NCI-H2081 (cell line): ENCODE measurements around the gene CLCNKA.

Experiments
- DNase-seq, 2 experiments: peaks; one replicate each; lab custom pipeline; 2025; lab: John Stamatoyannopoulos, UW

Gene CLCNKA

DNA sequence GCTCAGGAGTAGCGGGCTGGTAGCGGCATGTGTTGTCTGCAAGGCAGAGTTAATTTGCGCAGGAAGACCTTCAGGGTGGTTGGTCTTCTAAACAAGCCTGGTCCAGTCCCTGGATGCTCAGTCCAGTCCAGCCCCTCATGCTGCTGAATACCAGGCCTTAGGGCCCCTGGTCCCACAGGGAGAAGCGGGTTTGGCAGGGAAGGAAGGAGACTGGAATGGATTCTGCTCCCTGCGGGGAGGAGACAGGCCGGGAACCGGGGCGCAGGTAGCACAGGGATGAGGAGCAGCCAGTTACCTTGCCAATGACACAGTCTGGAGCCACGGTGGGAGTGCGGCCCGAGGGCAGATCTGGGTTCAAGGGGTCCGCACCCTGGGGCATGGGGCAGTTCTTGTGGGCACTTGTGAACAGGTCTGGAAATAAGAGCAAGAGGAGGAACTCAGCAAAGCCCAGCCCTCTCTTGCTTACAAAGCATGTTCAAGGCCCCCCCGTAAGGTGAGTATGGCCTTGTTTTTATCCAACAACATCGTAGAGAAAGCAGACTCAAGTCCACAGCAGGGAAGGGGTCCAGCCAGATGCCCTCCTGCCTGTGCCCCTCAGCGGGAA is 41.5 kb downstream of the CLCNKA start:
- no peak for DNase-seq

DNA sequence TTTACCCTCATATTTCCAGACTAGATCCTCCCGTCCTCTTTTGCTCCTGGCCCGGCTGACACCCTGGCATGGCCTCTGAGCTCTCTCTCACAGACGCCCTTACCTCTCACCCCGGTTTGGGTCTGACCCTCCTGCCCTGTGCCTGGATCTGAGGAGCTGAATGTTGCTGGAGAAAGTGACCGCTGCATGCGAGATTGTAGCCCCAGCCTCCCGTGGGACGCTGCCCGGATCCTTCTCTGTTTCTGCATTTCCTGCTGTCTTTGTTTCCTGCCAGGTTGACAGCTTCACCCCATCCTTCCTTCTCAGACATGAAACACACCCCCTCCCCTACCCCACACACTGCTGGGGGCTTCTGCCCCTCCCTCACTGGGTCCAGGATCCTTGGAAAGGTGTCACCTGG is 42.1 kb downstream of the CLCNKA start:
- no peak for DNase-seq

DNA sequence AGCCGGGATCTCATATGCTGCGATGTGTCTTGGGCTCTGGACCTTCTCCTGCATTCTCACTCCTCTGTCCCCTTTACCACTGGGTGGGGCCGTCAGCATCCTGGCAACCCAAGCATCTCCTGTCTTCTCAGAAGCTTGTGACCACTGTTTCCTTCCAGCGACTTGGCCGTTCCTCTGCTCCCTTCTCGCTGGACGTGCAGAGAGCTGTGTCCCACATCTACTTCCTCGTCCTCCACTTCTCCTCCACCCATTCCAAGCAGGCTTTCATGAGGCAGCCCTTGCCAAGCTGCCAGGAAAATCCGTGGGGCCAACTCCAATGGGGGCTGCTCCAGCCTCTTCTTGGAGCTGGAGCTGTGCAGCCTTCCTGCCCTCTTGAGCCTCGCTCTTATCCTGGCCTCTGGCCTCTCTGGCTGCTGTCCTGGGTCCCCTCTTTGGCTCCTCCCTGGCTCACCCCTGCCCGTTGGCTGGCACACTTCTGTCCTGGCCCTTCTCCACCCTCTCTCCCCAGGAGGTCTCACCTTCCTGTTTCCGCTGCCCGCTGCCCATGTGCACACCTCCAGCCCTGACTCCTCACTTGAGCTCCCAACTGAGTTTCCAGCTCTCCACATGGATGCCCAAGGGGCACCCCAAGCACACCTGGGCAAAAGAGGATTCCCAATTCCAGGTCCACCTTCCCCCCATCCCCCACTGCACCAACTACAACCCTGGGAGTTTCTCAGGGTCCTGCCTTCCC is 42.9 kb downstream of the CLCNKA start:
- no peak for DNase-seq

DNA sequence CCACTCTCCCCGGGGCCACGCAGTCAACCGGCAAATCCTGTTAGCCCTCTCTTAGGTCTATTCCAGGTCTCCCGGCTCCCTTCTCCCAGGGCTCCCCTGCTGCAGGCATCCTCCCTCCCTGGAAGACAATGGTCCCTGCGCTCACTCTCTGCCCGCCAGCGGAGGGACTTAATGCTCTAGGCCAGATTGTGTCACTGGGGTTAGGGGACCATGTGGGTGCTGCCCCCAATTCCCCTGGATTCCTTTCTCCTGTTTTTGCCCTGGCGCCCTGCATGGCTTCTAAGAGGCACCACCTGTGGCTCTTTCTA is 43.4 kb downstream of the CLCNKA start:
- no peak for DNase-seq

DNA sequence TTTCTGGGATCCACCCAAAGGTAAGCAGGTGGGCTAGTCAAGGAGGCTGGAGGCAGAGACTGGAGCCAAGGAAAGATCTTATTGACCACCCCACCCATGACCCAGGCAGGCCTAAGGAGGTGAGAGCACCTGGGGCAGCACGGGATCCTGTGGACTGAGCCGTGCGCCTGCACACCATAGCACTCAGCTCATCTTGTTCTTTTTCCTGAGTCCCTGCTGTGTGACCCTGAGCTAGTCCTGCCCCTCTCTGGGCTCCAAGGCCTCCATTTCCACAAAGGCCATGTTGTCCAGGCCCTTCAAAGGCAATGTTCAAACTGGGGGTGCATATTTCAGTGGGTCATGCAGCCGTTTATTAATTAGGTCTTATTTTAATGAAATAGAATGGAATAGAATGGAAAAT is 44.4 kb downstream of the CLCNKA start:
- DNase-seq, result no peak

DNA sequence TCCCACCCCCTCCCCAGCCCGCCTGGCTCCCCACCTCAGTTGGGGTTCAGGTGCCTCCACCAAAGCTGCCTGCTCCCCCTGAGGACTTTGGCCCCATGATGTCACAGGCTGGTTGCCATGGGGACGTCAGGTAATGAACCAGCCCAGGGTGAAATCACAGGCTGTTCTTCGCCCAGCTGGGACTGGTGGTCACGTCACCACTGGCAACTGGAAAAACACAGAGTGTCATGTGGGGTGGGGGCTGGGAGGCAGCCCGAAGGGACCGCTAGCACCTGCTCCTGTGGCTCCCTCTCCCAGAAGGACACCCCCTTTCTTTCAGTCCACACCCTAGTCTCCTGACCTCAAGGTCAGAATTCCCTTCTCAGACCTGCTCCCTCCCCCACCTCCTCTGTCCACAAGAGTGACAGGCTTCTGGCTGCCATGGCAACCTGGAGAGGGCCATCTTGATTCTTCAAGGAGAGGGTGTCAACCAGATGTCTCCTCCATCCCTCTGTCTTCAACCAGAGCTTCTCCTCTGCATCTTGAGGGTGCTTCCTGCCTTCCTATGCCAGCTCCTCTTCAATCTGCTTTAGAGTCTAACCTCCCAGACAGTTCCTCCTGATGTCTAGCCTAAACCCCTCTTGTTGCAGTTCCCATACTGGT is 45.4 kb downstream of the CLCNKA start:
- peak in 1 of 2 experiments; percentile 22 for DNase-seq

DNA sequence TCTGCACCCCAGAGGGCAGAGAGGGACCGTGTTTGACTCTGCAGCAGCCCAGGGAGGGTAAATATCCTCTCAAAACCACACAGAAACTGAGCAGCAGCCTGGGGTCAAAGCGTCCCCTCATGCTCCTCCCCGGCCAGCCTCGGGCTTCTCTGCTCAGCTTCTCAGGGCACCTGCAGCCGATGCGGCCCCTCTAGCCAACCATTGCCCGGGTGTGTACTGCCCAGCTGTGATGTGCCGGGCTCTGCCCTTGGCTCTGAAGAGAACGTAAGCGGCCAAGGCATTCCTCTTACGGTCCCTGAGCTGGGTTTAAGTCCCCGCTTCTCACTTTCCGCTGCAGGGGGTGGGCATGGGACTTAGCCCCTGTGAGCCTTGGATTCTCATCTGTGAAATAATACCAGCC is 46.1 kb downstream of the CLCNKA start:
- no peak for DNase-seq

DNA sequence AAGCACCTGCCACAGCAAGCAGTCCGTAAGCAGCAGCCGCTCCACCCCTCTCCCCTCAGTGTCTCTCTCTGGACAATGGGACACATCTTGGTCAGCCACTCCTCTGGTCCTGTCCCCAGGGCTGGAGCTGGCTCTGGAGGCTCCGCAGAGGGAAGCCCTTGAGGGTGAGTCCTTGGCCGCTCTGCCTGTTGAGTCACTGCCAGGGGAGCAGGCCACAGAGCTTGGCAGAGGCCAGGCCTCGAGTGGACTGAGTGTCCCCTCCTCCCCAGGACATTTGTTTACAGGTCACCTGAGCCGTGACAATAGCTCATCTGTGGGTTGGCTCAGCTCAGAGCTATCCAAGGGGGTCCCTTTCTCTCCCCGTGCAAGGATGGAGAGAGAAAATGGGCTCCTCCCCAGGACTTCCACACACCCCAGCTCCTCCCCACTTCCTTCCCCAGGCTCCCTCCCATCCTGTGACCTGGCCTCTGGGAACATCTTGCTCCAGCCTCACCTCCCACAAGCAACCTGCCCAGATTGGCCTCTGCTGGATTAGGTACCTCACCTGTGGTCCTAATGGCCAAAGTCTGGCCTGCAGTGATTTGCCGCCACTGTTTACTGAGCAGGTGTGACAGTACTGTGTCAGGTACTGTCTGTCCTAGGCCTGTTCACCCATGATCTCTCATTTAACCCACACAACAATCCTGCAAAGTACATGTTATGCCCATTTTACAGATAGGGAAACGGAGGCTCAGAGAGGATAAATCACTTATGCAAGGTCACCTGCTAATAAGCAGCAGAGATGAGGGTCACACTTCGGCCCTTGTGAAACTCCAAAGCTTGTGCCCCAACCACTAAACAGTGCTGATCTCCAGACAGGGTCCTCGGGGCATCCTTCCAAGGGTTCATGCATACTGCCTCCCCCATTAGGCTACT is 46.8 kb downstream of the CLCNKA start:
- DNase-seq, result no peak

DNA sequence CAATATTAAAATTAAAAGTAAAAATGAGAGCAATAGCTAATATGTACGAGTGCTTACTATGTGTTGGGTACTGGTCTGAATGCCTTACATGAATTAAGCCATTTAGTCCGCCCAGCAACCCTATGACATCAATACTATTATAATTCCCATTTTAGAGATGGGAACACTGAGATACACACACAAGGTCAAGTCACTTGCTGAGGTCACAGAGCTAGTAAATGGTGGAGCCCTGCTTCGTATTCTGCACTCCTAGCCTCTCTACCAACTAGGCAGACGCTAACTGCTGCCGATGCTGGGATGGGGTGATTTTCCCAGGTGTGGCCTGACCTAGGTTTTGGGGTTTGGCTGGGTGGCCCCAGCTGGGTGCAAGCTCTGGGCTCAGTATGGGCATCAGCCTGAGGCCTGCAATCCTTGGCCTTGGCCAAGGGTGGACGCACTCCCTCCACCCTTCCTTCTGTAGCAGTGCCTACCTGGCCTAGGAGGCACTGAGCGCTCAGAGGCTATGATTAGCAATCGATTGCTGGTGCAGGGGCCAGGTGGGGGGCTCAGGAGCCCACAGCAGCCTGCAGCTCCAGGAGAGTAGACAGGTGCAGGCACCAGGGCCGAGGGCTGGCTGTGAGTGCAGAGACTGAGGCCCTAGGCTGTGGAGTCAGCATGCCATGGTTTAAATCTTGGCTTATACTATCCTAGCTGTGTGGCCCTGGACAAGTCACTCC is 49.0 kb downstream of the CLCNKA start:
- DNase-seq, result no peak

DNA sequence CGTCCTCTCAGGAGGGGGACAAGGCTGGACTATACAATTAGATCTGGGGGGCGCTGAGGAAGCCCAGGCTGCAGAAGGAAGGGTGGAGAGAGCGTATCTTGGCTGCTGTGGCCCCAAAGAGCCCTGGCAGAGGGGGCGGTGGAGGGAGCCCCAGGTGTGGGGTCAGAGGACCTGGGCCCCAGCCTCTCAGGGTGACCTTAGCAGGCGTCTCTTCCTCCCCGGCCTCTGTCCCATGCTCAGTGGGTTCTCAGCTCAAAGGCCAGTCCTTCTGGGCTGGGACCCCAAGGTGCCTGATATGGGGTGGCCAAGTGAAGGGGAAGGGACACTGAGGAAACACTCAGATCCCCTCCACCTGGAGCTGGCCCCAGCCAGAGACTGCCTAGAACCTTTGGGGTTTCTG is 49.8 kb downstream of the CLCNKA start:
- no peak for DNase-seq

DNA sequence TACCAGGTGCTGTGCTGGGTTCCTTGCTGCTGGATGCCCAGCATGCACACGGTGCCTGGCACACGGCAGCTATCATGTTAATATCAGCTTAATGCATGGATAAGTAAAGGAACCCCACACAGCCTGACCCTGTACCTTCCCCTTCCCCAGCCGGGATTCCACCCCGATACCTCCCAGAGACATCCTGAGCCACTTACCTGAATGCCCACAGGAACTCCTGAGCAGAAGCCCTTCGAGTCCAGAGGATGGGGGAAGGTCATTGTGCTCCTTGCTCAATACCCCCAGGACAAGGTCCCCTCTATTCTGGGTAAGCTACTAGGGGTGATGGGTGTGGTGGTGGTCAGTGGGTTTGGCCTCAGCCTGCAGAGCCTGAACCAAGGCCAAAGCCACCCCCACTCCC is 50.3 kb downstream of the CLCNKA start:
- DNase-seq, result no peak

DNA sequence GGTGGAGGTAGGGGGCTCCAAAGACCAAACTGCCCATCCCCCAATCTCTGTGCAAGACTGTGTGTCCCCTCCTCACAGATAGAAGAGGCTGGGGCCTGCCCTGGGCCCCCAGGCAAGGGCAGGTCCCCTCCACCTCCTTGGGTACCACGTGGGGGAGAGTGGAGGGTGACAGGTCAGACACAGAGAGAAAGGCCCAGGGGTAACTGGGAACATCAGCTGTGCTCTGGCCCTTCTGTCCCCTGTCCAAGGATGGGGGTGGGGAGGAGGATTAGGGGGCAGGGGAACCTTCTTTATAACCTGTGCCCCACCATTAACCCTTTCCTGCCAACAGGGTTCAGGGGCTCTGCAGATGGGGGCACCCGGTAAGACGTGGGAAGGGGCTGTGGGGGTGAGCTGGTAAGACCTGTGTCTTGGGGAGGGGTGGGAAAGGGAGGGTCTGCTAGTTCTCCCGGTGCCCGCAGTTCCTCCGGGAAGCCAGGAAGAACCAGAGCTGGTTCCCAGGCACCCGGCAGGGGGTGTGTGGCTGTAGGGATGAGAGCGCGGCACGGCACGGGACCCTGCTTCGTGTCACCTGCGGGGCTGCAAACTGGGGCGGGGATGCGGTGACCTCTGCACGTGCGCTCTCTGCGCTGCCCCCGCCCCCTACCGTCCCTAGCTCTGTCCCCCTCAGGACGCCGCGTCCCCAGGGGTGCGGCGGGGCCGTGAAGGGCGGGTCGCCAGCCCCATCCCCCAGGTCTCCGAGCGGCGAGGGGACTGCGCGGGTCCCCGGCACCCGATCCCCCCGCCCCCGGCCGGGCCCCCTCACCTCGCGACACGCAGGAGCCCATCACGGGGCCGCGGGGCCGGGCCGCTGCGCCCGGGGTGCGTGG is 51.0 kb downstream of the CLCNKA start:
- DNase-seq, result peak; percentile 14 to 36

DNA sequence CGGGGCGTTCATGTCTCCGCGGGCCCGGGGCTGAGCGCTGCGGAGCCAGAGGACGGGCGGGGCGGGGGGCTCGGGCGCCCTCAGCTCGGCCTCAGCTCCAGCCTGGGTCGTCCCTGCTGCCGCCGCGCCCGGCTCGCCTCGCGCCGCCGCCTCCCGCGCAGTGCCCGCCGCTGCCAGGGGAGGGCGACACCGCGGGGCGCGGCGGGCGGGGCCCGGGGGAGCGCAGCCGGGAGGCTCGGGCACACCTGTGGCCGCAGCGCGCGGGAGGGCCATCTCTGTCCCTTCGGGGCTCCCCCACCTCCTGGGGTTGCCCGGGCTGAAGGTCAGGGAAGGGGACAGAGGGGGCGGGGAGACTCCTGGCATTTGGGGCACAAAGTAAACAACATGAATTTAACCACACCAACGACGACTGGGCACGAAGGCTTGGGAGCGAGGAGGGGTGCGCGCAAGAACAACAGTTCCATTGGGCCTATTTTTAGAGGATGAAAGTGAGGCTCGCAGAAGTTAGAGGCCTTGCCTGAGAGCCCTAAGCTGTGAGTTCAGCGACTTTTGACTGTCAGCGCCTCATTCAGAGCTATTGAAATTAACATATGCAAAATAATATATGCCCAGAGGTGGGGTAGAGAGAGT is 51.8 kb downstream of the CLCNKA start, which contains the start of gene FAM131C:
Gene FAM131C (minus strand): TSS at position 162 of the 630 bp plus-strand sequence. CDS start 209 bp downstream, outside the sequence.
- peak in 1 of 2 experiments; percentile 27 for DNase-seq

DNA sequence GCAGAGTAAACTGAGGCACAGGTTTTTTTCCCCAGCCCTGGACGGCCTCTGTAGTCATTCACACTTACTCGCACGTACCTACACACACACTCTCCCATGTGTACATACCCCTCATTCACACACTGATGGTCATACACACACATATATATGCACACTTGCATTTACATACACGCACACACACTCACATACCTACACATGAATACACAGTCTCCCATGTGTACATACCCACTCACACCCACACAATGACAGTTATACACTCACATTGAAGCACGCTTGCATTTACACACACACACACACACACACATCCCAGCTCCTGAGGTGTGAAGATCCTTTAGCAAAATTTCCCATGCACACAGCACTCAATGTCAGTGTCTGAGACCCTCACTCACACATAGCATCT is 52.4 kb downstream of the CLCNKA start:
- no peak for DNase-seq

DNA sequence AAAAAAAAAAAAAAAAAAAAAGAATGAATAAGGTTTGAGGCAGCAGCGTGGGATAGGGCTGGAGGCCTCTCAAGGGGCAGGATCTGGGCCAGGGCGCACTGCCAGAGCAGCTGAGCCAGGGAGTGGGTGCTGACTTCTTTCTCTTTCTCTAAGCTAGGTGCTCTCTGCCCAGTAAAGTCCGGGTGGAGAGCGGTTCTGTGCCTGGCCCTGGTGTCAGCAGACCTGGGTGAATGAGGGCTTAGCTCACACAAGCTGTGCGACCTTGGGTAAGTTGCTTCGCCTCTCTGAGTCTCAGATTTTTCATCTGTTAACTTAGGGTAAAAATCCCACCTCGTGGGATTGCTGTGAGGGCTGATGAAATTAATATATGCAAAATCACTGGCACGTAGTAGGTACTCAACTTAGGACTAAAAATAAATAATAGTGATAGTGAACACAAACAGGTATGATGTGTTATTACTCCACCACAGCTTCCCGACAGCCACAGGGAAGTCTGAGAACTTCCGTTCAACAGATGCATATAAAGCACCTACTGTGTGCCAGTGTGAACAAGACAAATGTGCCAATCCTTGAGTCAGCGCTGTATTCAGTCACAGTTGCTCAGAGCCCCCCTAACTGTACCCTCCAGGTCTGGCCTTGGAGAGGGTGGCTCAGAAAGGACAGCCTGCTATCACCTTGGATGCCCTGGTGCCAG is 53.6 kb downstream of the CLCNKA start:
- DNase-seq, result no peak

DNA sequence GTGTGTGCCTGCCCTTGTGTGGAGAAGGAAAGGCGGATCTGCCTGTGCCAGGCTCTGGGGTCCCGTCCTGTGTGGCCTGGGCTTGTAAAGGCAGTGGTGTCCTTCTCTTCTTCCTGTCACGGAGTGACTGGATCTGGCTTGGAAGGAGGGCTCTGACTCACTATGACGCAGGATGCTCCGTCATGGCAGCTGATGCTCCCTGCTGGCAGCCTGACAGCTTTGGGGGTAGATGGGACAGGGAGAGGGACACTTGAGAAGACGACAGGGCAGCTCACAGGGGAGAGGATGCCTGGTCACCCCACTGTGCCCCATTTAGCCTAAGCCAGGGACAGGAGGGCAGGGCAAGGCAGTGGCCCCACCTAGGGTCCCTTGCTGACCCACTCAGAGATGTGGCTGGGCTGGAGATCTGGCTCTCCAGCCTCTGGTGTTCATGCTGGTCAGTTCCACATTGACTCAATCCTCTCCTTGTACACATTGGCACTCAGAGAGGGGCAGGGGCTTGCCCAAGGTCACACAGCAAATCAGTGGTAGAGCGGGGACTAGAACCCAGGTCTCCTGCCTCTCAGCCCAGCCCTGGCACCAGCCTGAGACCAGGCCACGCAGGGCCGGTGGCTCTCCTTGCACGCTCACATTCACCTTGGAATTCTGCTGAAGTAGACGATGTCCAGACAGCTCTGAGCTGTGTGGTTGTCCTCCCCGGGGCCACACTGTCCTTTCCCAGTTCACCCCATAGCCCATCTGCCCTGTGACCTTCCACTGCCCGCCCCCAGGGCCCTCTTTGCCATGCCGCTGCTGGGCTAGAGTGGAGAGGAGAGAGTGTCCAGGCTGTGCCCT is 54.4 kb downstream of the CLCNKA start:
- DNase-seq, result no peak

DNA sequence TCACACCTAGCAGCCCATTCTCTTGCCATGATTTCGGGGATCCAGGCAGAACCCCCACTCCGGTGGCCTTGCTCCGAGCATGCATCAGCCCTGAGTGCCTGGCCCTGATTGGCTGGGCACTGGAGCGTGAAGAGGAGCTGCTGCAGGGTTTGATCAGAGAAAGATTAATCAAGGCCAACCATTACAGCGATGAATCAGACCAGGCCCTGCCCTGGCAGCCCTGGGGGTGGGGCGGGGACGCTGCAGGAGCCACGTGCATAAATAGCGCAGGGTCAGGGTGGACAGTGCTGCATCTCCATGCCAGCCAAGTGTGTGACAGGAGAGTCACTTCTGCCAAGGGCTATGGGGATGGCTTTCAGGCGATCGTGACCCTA is 55.0 kb downstream of the CLCNKA start:
- DNase-seq, result no peak

DNA sequence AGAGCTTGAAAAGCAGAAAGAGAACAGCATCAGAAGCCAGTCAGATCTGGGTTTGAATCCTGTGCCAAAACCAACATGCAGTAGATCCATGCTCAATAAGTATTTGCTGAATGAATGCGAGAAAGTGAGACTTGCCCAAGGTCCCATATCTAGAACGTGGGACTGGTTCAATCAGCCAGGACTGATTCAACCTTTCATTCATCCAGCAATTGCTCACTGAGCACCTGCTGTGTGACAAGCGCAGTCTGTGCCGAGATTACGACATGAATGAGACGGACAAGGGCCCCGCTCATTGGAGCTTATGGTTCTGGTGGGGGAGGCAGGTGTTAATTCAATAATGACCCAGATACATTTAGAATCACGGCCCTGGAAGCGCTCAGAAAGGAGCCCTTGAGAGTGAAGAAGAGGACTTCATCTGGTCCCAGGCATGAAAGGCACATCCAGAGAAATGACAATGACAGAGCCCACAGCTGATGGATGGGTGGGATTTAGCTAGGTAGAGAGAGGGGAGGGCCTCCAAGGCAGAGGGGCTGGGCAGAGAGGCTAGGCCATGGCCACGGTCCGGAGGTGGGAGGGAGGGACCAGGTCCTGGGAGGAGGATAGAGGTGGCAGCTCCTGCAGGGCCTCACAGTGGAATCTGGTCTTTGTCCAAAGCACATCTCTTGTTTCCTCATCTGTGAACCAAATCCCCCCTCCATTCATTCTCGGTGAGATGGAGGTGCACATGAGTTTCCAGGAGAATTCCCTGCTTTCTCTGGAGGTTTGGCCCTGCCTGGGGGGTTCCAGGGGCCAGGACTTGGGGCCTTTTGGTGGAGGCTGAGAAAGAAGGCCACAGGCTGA is 55.8 kb downstream of the CLCNKA start:
- no peak for DNase-seq
